HG03159 (cell line): ENCODE measurements around the gene RAB6A.

ENCODE experiments used
- ATAC-seq: cut with Tn5 transposase; IDR thresholded peaks from one replicate; pipeline ENCODE4 v1.9.1; 2021; ENCODE audit warnings: mild to moderate bottlenecking, moderate library complexity; ENCODE audit not compliant: unreplicated experiment

The RAB6A gene

DNA sequence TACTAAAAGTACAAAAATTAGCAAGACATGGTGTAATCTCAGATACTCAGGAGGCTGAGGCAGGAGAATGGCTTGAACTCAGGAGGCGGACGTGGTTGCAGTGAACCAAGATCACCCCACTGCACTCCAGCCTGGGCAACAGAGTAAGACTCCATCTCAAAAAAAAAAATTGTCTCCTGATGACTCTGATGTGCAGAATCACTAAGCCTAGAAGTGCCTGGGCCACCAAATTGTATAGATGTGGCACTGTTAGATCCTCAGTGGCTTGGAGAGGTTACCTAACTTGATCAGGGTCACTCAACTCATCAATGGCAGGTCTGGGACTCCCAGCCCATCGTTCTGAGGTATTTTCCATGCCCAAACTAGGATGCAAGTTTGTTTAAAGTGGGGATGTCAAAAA is 103.9 kb downstream of the RAB6A start:
- no peak for ATAC-seq

DNA sequence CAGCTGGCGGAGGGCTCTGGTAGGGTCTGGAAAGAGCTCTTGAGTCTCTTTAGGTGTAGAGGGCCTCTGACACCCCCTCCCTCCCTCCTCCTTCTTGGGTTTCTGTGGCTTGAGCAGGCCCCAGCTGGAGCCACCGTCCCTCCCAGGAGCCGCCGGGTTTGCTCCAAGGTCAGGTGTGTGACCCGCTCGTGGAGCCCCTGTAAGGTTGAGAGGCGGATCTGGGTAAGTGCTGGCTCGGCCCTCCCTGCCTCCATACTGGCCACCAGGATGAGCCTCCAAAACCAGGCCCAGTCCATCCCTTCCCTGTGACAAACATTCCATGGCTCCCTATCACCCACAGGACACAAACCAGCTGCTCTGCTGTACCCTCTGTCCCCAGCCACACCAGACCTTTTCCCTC is 105.2 kb downstream of the RAB6A start:
- ATAC-seq, result no peak

DNA sequence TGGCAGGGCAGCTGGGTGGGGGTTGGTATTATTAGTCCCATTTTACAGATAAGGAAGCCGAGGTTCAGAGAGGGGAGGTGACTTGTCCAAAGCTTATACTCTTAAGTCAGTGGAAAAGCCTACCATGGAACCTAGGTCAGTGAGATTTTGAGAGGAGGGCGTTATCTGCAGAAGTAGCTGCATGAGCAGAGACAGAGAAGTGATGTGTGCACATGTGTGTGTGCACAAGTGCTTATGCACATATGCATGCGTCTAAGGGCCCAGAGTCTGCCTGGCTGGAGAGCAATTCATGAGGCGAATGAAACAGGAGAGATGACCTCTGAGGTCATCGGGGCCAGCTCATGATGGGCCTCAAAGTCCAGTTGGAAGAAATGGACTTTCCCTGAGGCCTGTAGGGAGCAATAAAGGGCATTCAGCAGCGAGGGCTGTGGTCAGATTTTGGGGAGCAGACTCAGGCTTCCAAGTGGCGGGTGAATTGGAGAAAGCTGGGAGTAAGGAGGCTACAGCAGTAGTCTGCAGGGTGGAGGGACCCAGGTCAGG is 106.3 kb downstream of the RAB6A start:
- no peak for ATAC-seq

DNA sequence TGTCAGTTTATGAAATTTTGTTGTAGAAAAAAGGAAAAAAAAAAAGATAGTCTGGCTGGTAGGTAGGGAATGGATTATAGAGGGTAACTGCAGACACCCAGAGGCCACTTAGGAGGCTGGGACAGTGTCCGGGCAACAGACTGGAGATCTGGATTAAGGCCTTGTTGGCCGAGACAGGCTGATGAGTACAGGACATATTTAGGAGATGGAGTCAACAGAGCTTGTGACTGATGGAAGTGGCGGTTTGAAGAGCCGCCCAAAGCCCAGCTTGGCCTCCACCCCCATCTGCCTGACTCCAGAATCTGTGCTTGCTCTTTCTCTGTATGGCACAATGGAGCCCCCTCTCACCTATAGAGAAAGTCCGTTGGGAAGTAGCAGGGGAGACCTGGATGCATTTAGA is 106.9 kb downstream of the RAB6A start:
- ATAC-seq, result no peak

DNA sequence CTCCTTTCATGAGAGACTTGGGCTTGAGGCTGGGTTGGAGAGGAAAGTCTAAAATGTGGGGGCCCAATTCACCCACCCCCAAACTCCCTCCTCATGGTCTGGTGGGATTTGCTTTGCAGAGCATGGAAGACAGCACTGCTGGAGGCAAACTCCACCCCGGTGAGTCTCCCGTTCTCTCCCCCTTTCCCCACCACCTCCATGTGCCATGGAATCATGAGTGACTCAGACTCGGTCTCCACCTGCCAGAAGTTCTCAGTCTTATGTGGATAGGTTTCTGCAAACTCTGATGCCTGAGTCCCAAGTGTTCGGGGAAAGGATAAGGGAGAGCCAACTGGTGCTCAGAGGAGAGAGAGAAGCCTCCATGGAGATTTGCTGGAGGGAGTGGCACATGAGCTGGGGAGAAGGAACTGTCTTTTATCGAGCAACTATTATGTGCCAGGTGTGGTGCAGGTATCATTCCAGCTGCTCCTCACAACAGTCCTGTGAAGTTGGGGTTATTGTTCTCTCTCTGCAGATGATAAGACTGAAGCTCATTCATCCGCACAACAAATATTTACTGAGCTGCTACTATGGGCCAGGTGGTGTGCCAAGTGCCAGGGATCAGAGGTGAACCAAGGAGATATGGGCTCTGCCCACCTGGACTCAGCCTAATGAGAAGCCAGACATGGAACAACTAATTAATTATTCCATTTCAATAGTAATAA is 107.9 kb downstream of the RAB6A start:
- no peak for ATAC-seq

DNA sequence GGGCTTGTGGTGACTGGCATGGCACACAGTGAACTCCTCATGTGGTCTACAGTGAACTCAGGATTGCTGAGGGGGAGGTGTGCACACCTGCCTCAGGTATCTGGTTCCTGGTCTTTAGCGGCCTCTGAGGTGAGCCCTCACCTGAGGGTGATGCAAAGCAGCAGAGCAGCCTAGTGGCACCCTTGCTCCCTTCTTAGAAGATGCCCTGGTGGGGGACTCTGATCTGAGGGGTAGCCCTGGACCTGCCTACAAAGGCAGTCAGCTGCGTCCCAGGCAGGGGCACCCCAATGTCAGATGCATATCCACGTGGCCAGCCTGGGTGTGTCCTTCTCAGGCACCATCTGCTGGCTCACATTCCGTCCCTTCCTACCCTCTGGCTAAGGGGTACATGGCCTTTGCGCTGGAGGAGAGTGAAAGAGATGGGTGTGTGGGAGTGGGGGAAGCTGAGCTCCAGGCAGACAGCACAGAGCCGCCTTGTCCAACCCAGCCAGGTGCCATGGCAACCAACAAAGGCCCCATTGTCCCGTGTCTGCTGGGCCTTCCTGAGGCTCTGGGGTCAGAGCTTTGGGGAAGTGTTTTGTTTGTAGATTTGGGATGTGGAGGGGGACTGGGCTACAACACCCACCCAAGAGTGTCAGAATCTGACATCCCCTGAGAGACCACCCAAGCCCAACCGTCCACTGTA is 108.7 kb downstream of the RAB6A start:
- no peak for ATAC-seq

DNA sequence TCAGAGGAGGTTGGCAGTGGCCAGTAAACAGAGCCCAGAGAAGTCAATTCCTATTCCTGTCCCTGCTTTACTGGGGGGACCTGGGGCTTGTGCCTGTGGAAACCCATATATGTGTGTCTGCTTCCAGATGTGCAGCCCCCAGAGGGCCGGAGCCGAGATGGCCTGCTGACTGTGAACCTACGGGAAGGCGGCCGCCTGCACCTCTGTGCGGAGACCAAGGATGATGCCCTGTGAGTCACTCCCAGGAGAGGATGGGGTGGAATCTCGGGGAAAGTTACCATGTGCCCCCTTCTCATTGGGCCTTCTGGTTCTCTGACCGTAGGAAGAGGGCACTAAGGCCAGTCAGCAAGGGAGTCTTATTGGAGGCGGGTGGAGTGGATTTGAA is 109.2 kb downstream of the RAB6A start:
- no peak for ATAC-seq

DNA sequence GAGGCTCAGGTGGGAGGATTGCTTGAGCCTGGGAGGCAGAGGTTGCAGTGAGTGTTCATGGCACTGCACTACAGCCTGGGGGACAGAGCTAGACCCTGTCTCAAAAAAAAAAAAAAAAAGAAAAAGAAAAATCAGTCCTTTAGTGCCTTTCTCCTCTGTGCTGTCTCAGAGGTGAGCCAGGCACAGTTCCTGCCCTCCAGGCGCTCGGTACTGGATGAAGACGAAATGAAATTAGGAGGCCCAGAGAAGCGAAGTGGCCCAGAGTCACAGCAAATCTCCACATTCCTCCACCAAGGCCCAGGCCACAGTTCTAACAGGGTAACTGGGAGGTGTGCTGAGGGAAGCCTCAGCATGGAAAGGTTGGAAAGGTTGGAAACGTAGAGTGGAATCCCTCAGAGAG is 109.6 kb downstream of the RAB6A start:
- ATAC-seq, result no peak

DNA sequence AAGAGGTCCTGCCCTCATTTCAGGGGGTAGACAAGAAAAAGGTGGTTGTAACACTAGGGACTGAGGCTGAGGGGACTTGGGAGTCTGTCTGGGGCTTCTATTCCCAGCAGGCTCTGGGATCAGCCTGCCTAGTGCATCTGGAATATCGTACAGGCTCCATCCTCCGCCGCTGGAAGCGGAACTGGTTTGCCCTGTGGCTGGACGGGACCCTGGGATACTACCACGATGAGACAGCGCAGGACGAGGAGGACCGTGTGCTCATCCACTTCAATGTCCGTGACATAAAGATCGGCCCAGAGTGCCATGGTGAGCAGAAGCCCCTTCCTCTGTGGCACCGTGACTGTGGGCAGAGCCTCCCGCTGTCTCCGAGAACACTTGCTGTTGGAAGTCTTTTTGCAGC is 110.5 kb downstream of the RAB6A start:
- ATAC-seq, result no peak

DNA sequence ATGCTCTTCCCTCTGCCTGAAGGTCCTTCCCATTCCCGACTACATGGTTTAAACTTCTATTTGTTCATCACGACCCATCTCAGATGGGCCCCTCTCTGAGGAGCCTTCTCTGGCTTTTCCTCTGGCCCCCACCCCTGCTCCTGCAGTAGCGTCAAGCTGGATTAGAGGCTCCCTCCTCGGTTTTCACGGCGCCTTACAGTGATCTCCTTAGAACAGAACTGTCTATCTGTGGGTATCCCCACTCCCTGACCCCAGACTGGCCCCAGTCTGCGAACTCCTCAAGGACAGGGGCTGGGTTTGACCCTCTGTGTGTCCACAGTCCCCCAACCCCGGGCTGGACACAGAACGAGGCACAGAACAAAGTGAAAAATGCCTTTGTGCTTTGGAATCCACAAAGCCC is 111.7 kb downstream of the RAB6A start:
- ATAC-seq, result no peak

DNA sequence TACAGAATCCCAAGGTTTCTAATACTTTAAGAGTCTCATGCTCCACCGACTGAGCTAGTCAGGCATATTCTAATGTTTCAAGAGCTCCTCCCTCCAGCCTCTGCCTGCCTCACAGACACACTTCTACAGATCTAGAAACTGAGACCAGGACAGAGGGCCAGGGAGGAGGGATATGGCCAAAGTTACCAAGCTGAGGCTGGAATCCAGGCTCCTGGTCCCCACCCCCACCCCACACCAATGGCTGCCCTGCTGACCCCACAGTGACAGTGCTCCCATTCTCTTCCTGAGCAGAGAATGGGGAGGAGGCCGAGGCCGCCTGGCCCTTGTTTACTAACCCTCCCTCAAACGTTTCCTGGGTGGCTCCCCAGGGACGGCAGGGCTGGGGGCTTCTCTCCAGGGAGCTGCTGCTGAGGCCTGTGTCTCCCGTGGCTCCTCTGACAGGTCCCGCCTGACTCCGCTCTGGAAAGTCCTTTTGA is 112.3 kb downstream of the RAB6A start:
- ATAC-seq, result no peak

DNA sequence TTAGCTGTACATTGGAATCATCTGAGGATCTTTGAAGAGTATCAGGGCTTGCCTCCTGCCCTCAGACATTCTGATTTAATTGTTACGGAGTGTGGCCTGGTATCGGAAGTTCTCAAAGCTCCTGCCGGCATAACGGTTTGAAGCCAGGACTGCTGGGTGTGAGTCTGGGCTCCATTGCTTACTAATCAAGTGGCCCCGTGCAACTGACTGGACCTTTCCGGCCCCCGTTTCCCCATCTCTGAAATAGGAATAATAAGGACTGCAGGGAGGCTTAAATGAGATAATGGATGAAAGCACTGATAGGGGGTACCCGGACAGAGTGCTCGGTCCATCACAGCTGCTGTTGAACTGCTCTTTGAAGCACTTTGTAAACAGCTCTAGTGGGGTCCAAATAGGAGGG is 112.8 kb downstream of the RAB6A start:
- ATAC-seq, result no peak

DNA sequence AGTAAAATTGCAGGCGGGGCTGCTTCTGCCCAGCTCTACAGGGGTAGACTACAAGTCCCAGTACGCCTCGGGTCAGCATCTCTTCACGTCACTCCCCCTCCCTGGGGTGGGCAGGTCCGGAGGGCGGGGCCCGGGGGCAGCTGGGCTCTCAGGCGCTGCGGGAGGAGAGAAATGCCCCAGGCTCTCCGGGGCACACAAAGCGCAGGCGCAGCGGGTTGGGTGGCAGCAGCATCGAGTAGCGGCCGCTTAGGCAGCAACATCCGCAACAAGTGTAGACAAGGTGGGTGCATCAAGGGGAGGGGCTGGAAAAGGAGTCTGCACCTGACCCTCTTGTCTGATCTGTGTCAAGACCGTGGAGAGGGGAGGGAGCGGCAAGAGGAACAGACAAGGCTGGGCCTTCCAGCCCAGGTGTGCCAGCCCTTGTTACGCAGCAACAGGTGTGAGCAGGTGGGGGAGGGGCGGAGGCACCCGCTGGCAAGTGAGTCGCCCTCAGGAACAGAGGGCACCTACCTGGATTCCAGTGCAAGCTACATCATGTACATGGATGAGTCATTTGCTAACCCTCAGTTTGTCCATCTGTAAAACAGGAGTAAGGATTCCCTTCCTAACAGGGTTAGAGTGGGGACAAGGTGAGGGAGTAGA is 113.3 kb downstream of the RAB6A start:
- peak; percentile 81 for ATAC-seq

DNA sequence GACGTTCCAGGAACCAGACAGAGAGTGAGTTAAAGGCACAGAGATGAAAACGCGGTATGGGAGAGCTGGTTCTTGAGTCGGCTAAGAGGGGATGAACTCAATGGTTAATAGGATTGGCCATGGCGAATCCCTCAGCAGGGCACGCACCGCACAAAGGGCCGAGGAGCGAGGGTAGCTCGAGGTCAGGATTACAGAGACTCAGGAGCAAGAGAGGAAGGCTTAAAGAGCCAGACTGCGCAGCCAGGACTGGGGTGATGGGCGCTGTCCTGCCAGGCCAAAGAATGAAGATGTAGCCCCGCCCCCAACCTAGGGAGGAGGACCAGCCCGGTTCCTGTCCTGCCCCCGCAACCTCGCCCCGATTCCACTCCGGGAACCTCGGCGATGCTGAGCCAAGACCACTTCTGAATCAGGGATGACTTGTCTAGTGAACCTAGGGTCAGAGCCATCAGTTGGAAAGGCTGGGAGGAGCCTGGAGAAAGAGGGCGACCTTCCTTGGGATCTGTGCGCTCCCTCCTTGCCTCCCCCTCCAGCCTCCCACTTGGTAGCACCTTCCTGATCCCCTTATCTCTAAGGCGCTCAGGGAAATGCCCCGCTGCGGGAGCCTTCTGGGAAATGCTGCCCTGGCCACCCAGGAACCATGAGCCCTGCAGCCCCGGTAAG is 114.8 kb downstream of the RAB6A start, which contains the start of gene PLEKHB1:
Gene PLEKHB1, plus strand, starts transcription at position 610 of the 660 bp plus-strand sequence. Its CDS starts 28 bp downstream, at position 638.
- ATAC-seq, result no peak

DNA sequence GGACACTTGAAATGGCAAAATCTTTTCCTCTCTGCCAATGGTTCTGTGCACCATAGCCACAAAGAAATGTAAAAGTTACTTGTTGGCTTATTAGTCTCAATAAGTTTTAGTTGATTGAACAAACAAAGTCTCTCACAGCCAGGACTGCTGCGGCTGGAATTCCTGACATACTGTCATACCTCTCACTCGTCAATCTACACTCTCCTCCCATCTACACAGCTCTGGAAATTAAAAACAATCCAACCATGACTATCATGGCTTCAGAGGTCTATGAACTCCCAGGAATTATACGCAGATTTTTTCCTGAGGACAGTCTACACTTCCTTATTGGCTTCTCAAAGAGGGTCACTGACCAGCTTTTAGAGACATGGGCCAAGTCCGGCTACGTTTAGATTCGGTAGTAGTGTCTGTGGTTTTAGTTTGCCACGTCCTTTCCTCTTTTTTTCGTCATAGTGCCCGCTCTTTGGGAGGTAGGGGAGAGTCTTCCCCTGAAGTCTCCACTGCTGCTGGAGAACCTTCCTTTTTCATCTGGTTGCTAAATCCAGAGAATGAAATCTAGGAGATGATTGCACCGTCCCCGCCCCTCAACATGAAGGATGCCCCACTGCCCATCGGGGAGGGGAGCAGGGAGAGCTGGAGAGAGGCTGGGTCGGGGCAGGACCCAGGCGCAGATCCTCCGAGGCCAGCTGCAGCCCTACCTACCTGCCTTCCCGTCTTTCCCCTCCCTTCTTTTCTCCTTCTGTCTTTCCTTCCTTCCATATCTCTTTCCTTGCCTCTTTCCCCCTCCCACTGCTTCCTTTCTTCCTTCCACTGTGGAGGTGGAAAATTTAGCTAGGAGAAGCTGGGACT is 115.5 kb downstream of the RAB6A start:
- no peak for ATAC-seq

DNA sequence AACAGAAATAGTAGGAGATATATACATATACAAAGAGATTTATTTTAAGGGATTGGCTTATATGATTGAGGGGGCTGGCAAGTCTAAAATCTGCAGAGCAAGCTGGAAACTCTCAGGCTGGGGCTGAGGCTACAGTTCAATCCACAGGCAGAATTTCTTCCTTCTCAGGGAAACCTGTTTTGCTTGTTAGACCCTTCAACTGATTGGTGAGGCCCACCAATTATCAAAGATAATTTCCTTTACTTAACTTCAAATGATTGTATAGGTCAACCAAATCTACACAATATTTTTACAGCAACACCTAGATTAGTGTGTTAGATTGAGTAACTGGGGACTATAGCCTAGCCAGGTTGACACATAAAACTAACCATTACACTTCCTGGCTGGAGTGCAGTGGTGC is 119.2 kb downstream of the RAB6A start:
- ATAC-seq, result no peak

DNA sequence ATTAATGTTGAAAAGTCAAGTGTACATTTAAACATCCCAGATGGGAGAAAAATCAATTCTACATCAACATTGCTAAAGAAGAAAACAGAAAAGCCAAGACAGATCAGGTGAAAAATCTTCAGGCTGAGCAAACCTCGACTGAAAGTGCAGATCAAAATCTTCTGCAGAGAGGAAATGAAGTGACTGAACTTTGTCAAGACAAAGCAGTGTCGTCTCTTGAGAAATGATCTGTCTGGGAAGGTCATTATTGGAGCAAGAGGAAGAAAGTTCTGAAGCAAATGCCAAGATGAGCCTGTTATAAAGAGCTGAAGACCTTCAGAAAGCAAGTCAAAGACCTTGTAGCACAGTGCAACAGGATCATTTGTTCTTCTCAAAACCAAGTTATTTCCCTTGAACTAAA is 120.3 kb downstream of the RAB6A start:
- ATAC-seq, result no peak

DNA sequence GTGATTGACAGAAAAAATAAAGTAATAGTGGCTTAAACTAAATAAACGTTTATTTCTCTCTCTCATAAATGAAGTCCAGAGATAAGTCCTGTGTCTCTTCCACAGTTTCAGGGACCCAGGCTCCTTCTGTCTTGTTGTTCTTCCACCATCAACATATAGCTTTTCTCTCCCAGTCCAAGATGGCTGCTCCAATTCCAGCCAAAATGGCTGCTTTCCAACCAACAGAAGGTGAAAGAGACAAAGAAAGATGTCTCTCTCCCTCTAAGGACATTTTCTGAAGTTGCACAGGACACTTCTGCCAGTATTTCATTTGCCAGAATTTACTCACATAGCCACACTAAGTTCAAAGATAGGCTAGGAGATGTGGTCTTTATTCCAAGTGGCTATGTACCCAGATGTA is 123.9 kb downstream of the RAB6A start:
- no peak for ATAC-seq

DNA sequence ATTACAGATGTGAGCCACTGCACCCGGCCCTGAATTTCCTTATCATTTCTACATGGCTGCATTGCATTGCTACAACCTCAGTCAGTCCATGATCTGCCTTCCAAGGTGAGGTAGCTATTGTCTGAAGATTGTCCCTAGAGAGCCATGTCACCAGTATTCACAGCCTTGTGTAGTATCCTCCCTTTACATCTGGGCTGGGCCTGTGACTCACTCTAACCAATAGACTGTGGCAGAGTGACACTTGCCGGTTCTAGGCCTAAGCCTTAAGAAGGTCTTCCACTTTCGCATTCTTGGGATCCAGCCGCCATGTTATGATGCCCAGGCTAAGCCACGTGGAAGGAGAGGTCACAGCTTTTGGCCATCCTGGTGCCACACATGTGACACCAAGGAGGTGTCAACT is 124.6 kb downstream of the RAB6A start:
- no peak for ATAC-seq

DNA sequence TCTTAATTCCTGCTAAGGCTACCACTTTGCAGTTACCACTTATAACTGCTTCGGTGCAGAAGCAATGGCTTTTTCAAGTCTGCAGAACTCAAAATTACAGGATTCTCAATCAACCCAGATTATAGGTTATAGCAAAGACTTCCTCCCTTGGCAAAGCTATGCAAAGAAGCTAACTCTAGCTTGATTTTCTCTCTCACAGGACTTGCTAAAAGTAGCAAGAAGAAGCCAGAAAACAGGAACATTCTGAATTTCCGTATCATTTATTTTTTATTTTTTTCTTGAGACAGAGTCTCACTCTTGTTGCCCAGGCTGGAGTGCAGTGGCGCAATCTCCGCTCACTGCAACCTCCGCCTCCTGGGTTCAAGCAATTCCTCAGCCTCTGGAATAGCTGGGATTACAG is 125.2 kb downstream of the RAB6A start:
- ATAC-seq, result no peak
